Head of caudate nucleus (tissue), 42 donors: Measurements from ENCODE around the gene TMEM169.

Experiments
- DNase-seq, 42 donors: peaks; one replicate each; pipeline versions ENCODE4 v3.0.0 to v3.0.0-alpha.2; 2020 to 2021; ENCODE audit warnings: mixed read lengths in 7 of 42
- intact Hi-C: fragments of 100-400 bp; cut with DNase I; formaldehyde crosslinking; loops from one replicate; pipeline ENCODE4 v1.15.0; 2022

Gene TMEM169

GRCh38 chr2:216094701-216095100, 13.0 kb downstream of the TMEM169 start:
- intact Hi-C loops = no loop called here
- DNase-seq = no peak

- no peak for DNase-seq
- intact Hi-C loops = no loop called here
These were observed 17.0 kb downstream of the TMEM169 start for GRCh38 chr2:216098421-216099334.

- intact Hi-C loops = no loop called here
- DNase-seq = no peak
These were observed 19.4 kb downstream of the TMEM169 start for GRCh38 chr2:216101109-216101508.

- intact Hi-C loops = no loop called here
- DNase-seq = no peak
These were observed 21.5 kb downstream of the TMEM169 start for GRCh38 chr2:216103213-216103612.

- intact Hi-C loops = no loop called here
- peak in 1 of 42 donors; percentile 9 for DNase-seq
These were observed 23.0 kb downstream of the TMEM169 start for GRCh38 chr2:216104691-216105090.

- intact Hi-C loops = no loop called here
These were observed 25.6 kb downstream of the TMEM169 start for GRCh38 chr2:216107320-216107719.

GRCh38 chr2:216107760-216108159, 26.0 kb downstream of the TMEM169 start:
- intact Hi-C loops = loop anchor here (2.0 kb wide), 1 partner anchor 27 kb away; the partner anchor contains the start of genes PECR and TMEM169
- no peak for DNase-seq

More at GRCh38 chr2:216107320-216107719, 25.6 kb downstream of the TMEM169 start:
- no peak for DNase-seq

- intact Hi-C loops = loop anchor here (2.0 kb wide), 1 partner anchor 28 kb away; the partner anchor contains the start of genes PECR and TMEM169
- DNase-seq = no peak
These were observed 26.7 kb downstream of the TMEM169 start for GRCh38 chr2:216108310-216108966.

- intact Hi-C loops = loop anchor here (2.0 kb wide), 1 partner anchor 28 kb away; the partner anchor contains the start of genes PECR and TMEM169
- peak; percentile 81 to 97 (median 91) for DNase-seq
These were observed 27.5 kb downstream of the TMEM169 start, which contains the start of gene XRCC5 for GRCh38 chr2:216108967-216109921. TSS of gene XRCC5 (plus strand) at chr2:216109348. CDS start at chr2:216109437, 89 bp downstream.

- no peak for DNase-seq
- intact Hi-C loops = loop anchor here (2.0 to 10.0 kb wide), 2 partner anchors 29 to 305 kb away; partner anchors contain the start of genes PECR, SMARCAL1 and TMEM169
These were observed 28.4 kb downstream of the TMEM169 start for GRCh38 chr2:216109962-216110614.

GRCh38 chr2:216110620-216111019, 28.9 kb downstream of the TMEM169 start:
- intact Hi-C loops = loop anchor here (10.0 kb wide), 1 partner anchor 304 kb away; the partner anchor contains the start of gene SMARCAL1
- no peak for DNase-seq

- no peak for DNase-seq
- intact Hi-C loops = loop anchor here (10.0 kb wide), 1 partner anchor 304 kb away; the partner anchor contains the start of gene SMARCAL1
These were observed 29.4 kb downstream of the TMEM169 start for GRCh38 chr2:216111122-216111521.

- intact Hi-C loops = loop anchor here (10.0 kb wide), 1 partner anchor 302 kb away; the partner anchor contains the start of gene SMARCAL1
- no peak for DNase-seq
These were observed 31.2 kb downstream of the TMEM169 start for GRCh38 chr2:216112926-216113325.

- no peak for DNase-seq
- intact Hi-C loops = loop anchor here (10.0 kb wide), 1 partner anchor 301 kb away; the partner anchor contains the start of gene SMARCAL1
These were observed 31.9 kb downstream of the TMEM169 start for GRCh38 chr2:216113572-216113971.

- DNase-seq = peak in 5 of 42 donors; percentile 10 to 37 (median 17)
- intact Hi-C loops = loop anchor here (10.0 kb wide), 1 partner anchor 300 kb away; the partner anchor contains the start of gene SMARCAL1
These were observed 32.6 kb downstream of the TMEM169 start for GRCh38 chr2:216114382-216114713.

GRCh38 chr2:216114714-216115531, 33.2 kb downstream of the TMEM169 start:
- intact Hi-C loops = loop anchor here (10.0 kb wide), 1 partner anchor 300 kb away; the partner anchor contains the start of gene SMARCAL1
- DNase-seq = peak; percentile 85 to 99 (median 95)

- intact Hi-C loops = loop anchor here (10.0 kb wide), 1 partner anchor 298 kb away; the partner anchor contains the start of gene SMARCAL1
- no peak for DNase-seq
These were observed 34.7 kb downstream of the TMEM169 start for GRCh38 chr2:216116418-216116817.
